ENCODE results near the gene DENND1C.
A peak's percentile ranks its signal among the peaks of the same experiment; 100 is the strongest.

The DENND1C gene

GRCh38 chr19:6503407-6504201 lies 22.0 kb upstream of the DENND1C start:
- no peak for DNase-seq

GRCh38 chr19:6501740-6502648 lies 20.4 kb upstream of the DENND1C start, which contains the start of gene TUBB4A:
TSS of gene TUBB4A (minus strand) at chr19:6502309. CDS start at chr19:6502212, 97 bp downstream.
- DNase-seq: peak; percentile 25

GRCh38 chr19:6500837-6501739 lies 19.5 kb upstream of the DENND1C start:
- DNase-seq: no peak

- no peak for DNase-seq
Measured at GRCh38 chr19:6499052-6499790, 17.6 kb upstream of the DENND1C start.

- no peak for DNase-seq
Measured at GRCh38 chr19:6498294-6499036, 16.9 kb upstream of the DENND1C start.

GRCh38 chr19:6495947-6496346 lies 14.4 kb upstream of the DENND1C start:
- no peak for DNase-seq

GRCh38 chr19:6494438-6495036 lies 12.9 kb upstream of the DENND1C start:
- no peak for DNase-seq

- DNase-seq: no peak
Measured at GRCh38 chr19:6491802-6492592, 10.4 kb upstream of the DENND1C start.

GRCh38 chr19:6490134-6490533 lies 8.5 kb upstream of the DENND1C start:
- DNase-seq: no peak

- no peak for DNase-seq
Measured at GRCh38 chr19:6489278-6490061, 7.9 kb upstream of the DENND1C start.

GRCh38 chr19:6484831-6485230 lies 3.2 kb upstream of the DENND1C start:
- DNase-seq: no peak

GRCh38 chr19:6484230-6484629 lies 2.6 kb upstream of the DENND1C start:
- DNase-seq: no peak

GRCh38 chr19:6483235-6483634 lies 1.6 kb upstream of the DENND1C start:
- DNase-seq: no peak

- DNase-seq: no peak
Measured at GRCh38 chr19:6482343-6482686, 728 bp upstream of the DENND1C start.

- DNase-seq: no peak
Measured at GRCh38 chr19:6480848-6481415, 655 bp downstream of the DENND1C start.

GRCh38 chr19:6479836-6480398 lies 1.7 kb downstream of the DENND1C start:
- DNase-seq: no peak

- DNase-seq: no peak
Measured at GRCh38 chr19:6478815-6479214, 2.8 kb downstream of the DENND1C start.

GRCh38 chr19:6476896-6477431 lies 4.6 kb downstream of the DENND1C start:
- no peak for DNase-seq

All from stimulated activated CD4-positive, alpha-beta T cell treated with anti-CD3 and anti-CD28 coated beads, Interleukin-1b, Interleukin-23, amount 100 ng/mL, for 48 hours (primary cell).